Spleen (tissue), 11 donors: Measurements from ENCODE around the gene HMCN2. TPM values are rescaled to one million over a fixed set of nuclear protein-coding genes. Genes with fewer than 3 reads are reported as not detected.

ENCODE experiments used
- DNase-seq: peaks from one replicate; pipeline ENCODE4 v3.0.0-alpha.2; 2020
- H3K27ac ChIP-seq, 8 donors: fragments of 200-600 bp; sonication (generic) in 7 of 8; 1 replicate in 4 of 8; 2 replicates in 4 of 8; pipeline versions ENCODE4 v1.5.0 to v1.8.0; 2016 to 2021; ENCODE audit warnings: inconsistent platforms in 4 of 8, mild to moderate bottlenecking in 4 of 8, moderate library complexity in 1 of 8
- H3K27me3 ChIP-seq, 7 donors: fragments of 200-600 bp; sonication (generic) in 6 of 7; replicated peaks in 1 of 7; 1 replicate in 4 of 7; 2 replicates in 3 of 7; pipeline versions ENCODE4 v1.5.0 to v1.8.0; 2016 to 2021; ENCODE audit warnings: inconsistent platforms in 3 of 7, mild to moderate bottlenecking in 1 of 7
- H3K36me3 ChIP-seq, 6 donors: fragments of 200-600 bp; sonication (generic) in 5 of 6; 1 replicate in 4 of 6; 2 replicates in 2 of 6; pipeline versions ENCODE4 v1.5.0 to v1.8.0; 2016 to 2021; ENCODE audit warnings: inconsistent platforms in 2 of 6
- H3K4me1 ChIP-seq, 6 donors: fragments of 200-600 bp; sonication (generic) in 5 of 6; 1 replicate in 3 of 6; 2 replicates in 3 of 6; pipeline versions ENCODE4 v1.5.0 to v1.8.0; 2016 to 2021; ENCODE audit warnings: inconsistent platforms in 3 of 6
- H3K4me3 ChIP-seq, 8 donors: fragments of 200-600 bp; sonication (generic) in 7 of 8; 1 replicate in 4 of 8; 2 replicates in 4 of 8; pipeline versions ENCODE4 v1.5.0 to v1.8.0; 2016 to 2021; ENCODE audit warnings: inconsistent platforms in 4 of 8, mild to moderate bottlenecking in 4 of 8, moderate library complexity in 2 of 8
- H3K9me3 ChIP-seq, 8 donors: fragments of 200-600 bp; sonication (generic) in 7 of 8; 1 replicate in 4 of 8; 2 replicates in 4 of 8; pipeline versions ENCODE4 v1.5.0 to v1.8.0; 2016 to 2021; ENCODE audit warnings: inconsistent platforms in 4 of 8
- CTCF ChIP-seq, 11 experiments: fragments of 200-600 bp in 7 of 11; fragments of 450-650 bp in 4 of 11; sonication (generic) in 4 of 11; IDR thresholded peaks in 8 of 11; conservative IDR thresholded peaks in 3 of 11; 1 replicate in 7 of 11; 2 replicates in 4 of 11; pipeline versions ENCODE4 v1.4.0 to v1.8.0; 2016 to 2021; ENCODE audit warnings: antibody characterized with exemption in 11 of 11, inconsistent platforms in 4 of 11, mild to moderate bottlenecking in 1 of 11
- POLR2A ChIP-seq, 3 donors: fragments of 450-650 bp; IDR thresholded peaks; one replicate each; pipeline ENCODE4 v1.5.1; 2017; ENCODE audit warnings: antibody characterized with exemption in 3 of 3, mild to moderate bottlenecking in 1 of 3
- POLR2AphosphoS5 ChIP-seq, 3 donors: sonication (generic); formaldehyde crosslinking; IDR thresholded peaks; one replicate each; pipeline ENCODE4 v1.5.1; 2017; ENCODE audit warnings: antibody characterized with exemption in 3 of 3
- WGBS, 5 donors: extraction: QIAGEN DNeasy Blood & Tissue Kit in 3 of 5; methylation state at CpG; one replicate each; pipeline versions ENCODE4 v1.1.5 to v1.1.7; 2013 to 2018; 5-methylcytosine and 5-hydroxymethylcytosine counted together
- intact Hi-C: fragments of 100-400 bp; cut with DNase I; formaldehyde crosslinking; loops from one replicate; pipeline ENCODE4 v1.15.0; 2023; ENCODE audit warnings: low total_unique reads
- polyA plus RNA-seq, 3 donors: library from polyadenylated mRNA; stranded (reverse); fragments of 200-250 nt; gene quantifications; one replicate each; pipeline ENCODE4 v1.2.1, GENCODE V29; 2013
- total RNA-seq, 7 donors: library from RNA; depleted of rRNA in 3 of 7; stranded (reverse); fragments of >200 nt in 3 of 7; fragmentation: NEBNext Ultra II Directional in 4 of 7; extraction: Animal tissue kit (Norgen Biotek cat#: 25700) in 4 of 7; gene quantifications; one replicate each; pipeline versions ENCODE4 v1.1.0 to v1.2.1, GENCODE V29; 2016 to 2021
- donor health status: healthy with polysubstance abuse.
- donor health status: DM: no; HTN: no; CAD: no; lungs with moderate emphysema.
- donor health status: DM: no; HTN: no; CAD: no.
- donor health status: Bipolar disorder and iron deficiency.
- donor health status: healthy.
- donor health status: DM: no; HTN: no; CAD: no.
- donor health status: DM: yes; HTN: yes; CAD: no.

HMCN2 gene
- total and polyA plus RNA-seq, 10 donors, result 0.09 to 1.9 (median 0.73) TPM

- no peaks in the 10 kb centered on the region for H3K9me3 ChIP-seq
- no peaks in the 10 kb centered on the region for H3K4me1 ChIP-seq
- DNase-seq, result no peak
- 70 to 85% (median 76%) methylated on average over 10 of the region's 10 CpGs for WGBS, 5 donors
- H3K36me3 ChIP-seq, result no peaks in the 10 kb centered on the region
- no peak overlapping the region for H3K4me3 ChIP-seq
- no peak overlapping the region for H3K27ac ChIP-seq
- H3K27me3 ChIP-seq, result peaks cover 0 to 46% (median 0%) of the 10 kb centered on the region in 7 donors
- intact Hi-C loops, result no loop called here
- TF ChIP-seq POLR2AphosphoS5 (IDR thresholded peaks at IDR 0.05) (no peak), POLR2A (IDR thresholded peaks at IDR 0.05) (no peak), CTCF (IDR thresholded peaks at IDR 0.05 in 8 of 11, conservative IDR thresholded peaks at IDR 0.05 in 3 of 11) (no peak)
Observed at GRCh38 chr9:130352081-130352480, 86.5 kb downstream of the HMCN2 start.

- H3K4me1 ChIP-seq, result no peaks in the 10 kb centered on the region
Observed at GRCh38 chr9:130352586-130353285, 87.2 kb downstream of the HMCN2 start.

GRCh38 chr9:130354378-130354777 is 88.8 kb downstream of the HMCN2 start:
- H3K27me3 ChIP-seq, result peaks cover 0 to 23% (median 0%) of the 10 kb centered on the region in 7 donors
- no peak for DNase-seq
- no peaks in the 10 kb centered on the region for H3K4me1 ChIP-seq
- WGBS, 5 donors, result 81 to 91% (median 84%) methylated on average over 11 to 13 of the region's 13 CpGs
- no peak overlapping the region for H3K4me3 ChIP-seq
- H3K36me3 ChIP-seq, result no peaks in the 10 kb centered on the region
- no peaks in the 10 kb centered on the region for H3K9me3 ChIP-seq
- intact Hi-C loops, result no loop called here
- TF ChIP-seq POLR2A (IDR thresholded peaks at IDR 0.05) (no peak), POLR2AphosphoS5 (IDR thresholded peaks at IDR 0.05) (no peak), CTCF (IDR thresholded peaks at IDR 0.05 in 8 of 11, conservative IDR thresholded peaks at IDR 0.05 in 3 of 11) (no peak)
- H3K27ac ChIP-seq, result no peak overlapping the region

More at GRCh38 chr9:130352586-130353285, 87.2 kb downstream of the HMCN2 start:
- Histone ChIP-seq H3K36me3 (no peaks in the 10 kb centered on the region), H3K4me3 (no peak overlapping the region), H3K9me3 (no peaks in the 10 kb centered on the region), H3K27me3 (peaks cover 0 to 39% (median 0%) of the 10 kb centered on the region in 7 donors), H3K27ac (no peak overlapping the region)
- intact Hi-C loops, result no loop called here
- no peak for DNase-seq
- 90 to 91% (median 90%) methylated on average over 17 of the region's 17 CpGs for WGBS, 5 donors
- TF ChIP-seq POLR2AphosphoS5 (IDR thresholded peaks at IDR 0.05) (no peak), CTCF (IDR thresholded peaks at IDR 0.05 in 8 of 11, conservative IDR thresholded peaks at IDR 0.05 in 3 of 11) (no peak), POLR2A (IDR thresholded peaks at IDR 0.05) (no peak)

- no peaks in the 10 kb centered on the region for H3K4me1 ChIP-seq
- H3K27me3 ChIP-seq, result peaks cover 0 to 20% (median 0%) of the 10 kb centered on the region in 7 donors
- no peak for DNase-seq
- no peak overlapping the region for H3K4me3 ChIP-seq
- WGBS, 5 donors, result 80 to 92% (median 81%) methylated on average over 14 to 18 of the region's 18 CpGs
- TF ChIP-seq CTCF (IDR thresholded peaks at IDR 0.05 in 8 of 11, conservative IDR thresholded peaks at IDR 0.05 in 3 of 11) (no peak), POLR2A (IDR thresholded peaks at IDR 0.05) (no peak), POLR2AphosphoS5 (IDR thresholded peaks at IDR 0.05) (no peak)
- no peak overlapping the region for H3K27ac ChIP-seq
- intact Hi-C loops, result no loop called here
- no peaks in the 10 kb centered on the region for H3K36me3 ChIP-seq
- no peaks in the 10 kb centered on the region for H3K9me3 ChIP-seq
Observed at GRCh38 chr9:130354806-130355205, 89.2 kb downstream of the HMCN2 start.
